Uterus (tissue), 4 donors: ENCODE data around the gene PCGF2. TPM values are rescaled to one million over a fixed set of nuclear protein-coding genes. Genes with fewer than 3 reads are reported as not detected.

Source experiments
- DNase-seq, 2 donors: peaks; one replicate each; pipeline ENCODE4 v3.0.0-alpha.2; 2019 to 2020
- H3K27ac ChIP-seq, 2 donors: fragments of 200-600 bp; sonication (generic); 1 replicate in 1 of 2; 2 replicates in 1 of 2; pipeline ENCODE4 v1.5.1; 2016 to 2018
- H3K27me3 ChIP-seq, 2 donors: fragments of 200-600 bp; sonication (generic); one replicate each; pipeline ENCODE4 v1.5.1; 2018 to 2019; ENCODE audit warnings: control low read depth in 1 of 2
- H3K36me3 ChIP-seq, 2 donors: fragments of 200-600 bp; sonication (generic); one replicate each; pipeline ENCODE4 v1.5.1; 2019; ENCODE audit warnings: control low read depth in 1 of 2
- H3K4me1 ChIP-seq, 2 donors: fragments of 200-600 bp; sonication (generic); one replicate each; pipeline ENCODE4 v1.5.1; 2018 to 2019; ENCODE audit warnings: control low read depth in 1 of 2
- H3K4me3 ChIP-seq, 2 donors: fragments of 200-600 bp; sonication (generic); 1 replicate in 1 of 2; 2 replicates in 1 of 2; pipeline ENCODE4 v1.5.1; 2018 to 2019; ENCODE audit warnings: mild to moderate bottlenecking in 1 of 2
- H3K9me3 ChIP-seq, 2 donors: fragments of 200-600 bp; sonication (generic); one replicate each; pipeline ENCODE4 v1.5.1; 2019; ENCODE audit warnings: control low read depth in 1 of 2
- CTCF ChIP-seq, 4 experiments: fragments of 200-600 bp in 2 of 4; fragments of 450-650 bp in 2 of 4; sonication (generic) in 2 of 4; IDR thresholded peaks; one replicate each; pipeline ENCODE4 v1.5.1; 2016 to 2019; ENCODE audit warnings: antibody characterized with exemption in 4 of 4, mild to moderate bottlenecking in 2 of 4, moderate library complexity in 1 of 4
- POLR2A ChIP-seq, 2 donors: fragments of 450-650 bp; IDR thresholded peaks; one replicate each; pipeline ENCODE4 v1.6.1; 2016; ENCODE audit warnings: antibody characterized with exemption in 2 of 2, mild to moderate bottlenecking in 1 of 2, moderate library complexity in 1 of 2
- intact Hi-C: fragments of 100-400 bp; cut with DNase I; formaldehyde crosslinking; loops from one replicate; pipeline ENCODE4 v1.15.1; 2023; ENCODE audit warnings: low total_unique reads
- total RNA-seq, 4 donors: library from RNA; depleted of rRNA in 3 of 4; stranded (reverse); fragments of >200 nt in 3 of 4; gene quantifications; one replicate each; pipeline versions ENCODE4 v1.1.0 to v1.2.4, GENCODE V29; 2014 to 2023
- donor health status: DM: yes; HTN: yes; CAD: no.

The PCGF2 gene
- total RNA-seq, 4 donors from 2014 or later, result 5.5 to 81.8 (median 16.2) TPM

- H3K36me3 ChIP-seq, result no peaks in the 10 kb centered on the region
These were observed 31.6 kb downstream of the PCGF2 start for GRCh38 chr17:38716368-38717005.

GRCh38 chr17:38715216-38715943 lies 32.8 kb downstream of the PCGF2 start:
- H3K27ac ChIP-seq, result no peak overlapping the region
- no peaks in the 10 kb centered on the region for H3K27me3 ChIP-seq
- intact Hi-C loops, result no loop called here
- no peak for DNase-seq
- no peaks in the 10 kb centered on the region for H3K36me3 ChIP-seq
- no peak overlapping the region for H3K4me3 ChIP-seq
- no peak for TF ChIP-seq CTCF (IDR thresholded peaks at IDR 0.05)
- TF ChIP-seq POLR2A (IDR thresholded peaks at IDR 0.05), result no peak
- no peaks in the 10 kb centered on the region for H3K9me3 ChIP-seq
- H3K4me1 ChIP-seq, result no peaks in the 10 kb centered on the region

More at GRCh38 chr17:38716368-38717005, 31.6 kb downstream of the PCGF2 start:
- DNase-seq, result no peak
- no peaks in the 10 kb centered on the region for H3K9me3 ChIP-seq
- no peak overlapping the region for H3K27ac ChIP-seq
- no peaks in the 10 kb centered on the region for H3K27me3 ChIP-seq
- H3K4me1 ChIP-seq, result no peaks in the 10 kb centered on the region
- H3K4me3 ChIP-seq, result no peak overlapping the region
- no peak for TF ChIP-seq POLR2A (IDR thresholded peaks at IDR 0.05)
- TF ChIP-seq CTCF (IDR thresholded peaks at IDR 0.05), result no peak
- intact Hi-C loops, result no loop called here

- H3K27ac ChIP-seq, result no peak overlapping the region
- DNase-seq, result no peak
- H3K36me3 ChIP-seq, result no peaks in the 10 kb centered on the region
- no peaks in the 10 kb centered on the region for H3K9me3 ChIP-seq
- no peaks in the 10 kb centered on the region for H3K27me3 ChIP-seq
- intact Hi-C loops, result no loop called here
- H3K4me3 ChIP-seq, result no peak overlapping the region
- no peaks in the 10 kb centered on the region for H3K4me1 ChIP-seq
- TF ChIP-seq POLR2A (IDR thresholded peaks at IDR 0.05) (no peak), CTCF (IDR thresholded peaks at IDR 0.05) (no peak)
These were observed 34.6 kb downstream of the PCGF2 start for GRCh38 chr17:38713456-38714075.

- TF ChIP-seq POLR2A (IDR thresholded peaks at IDR 0.05), result no peak
- no peak for TF ChIP-seq CTCF (IDR thresholded peaks at IDR 0.05)
- Histone ChIP-seq H3K36me3 (no peaks in the 10 kb centered on the region), H3K4me3 (no peak overlapping the region), H3K4me1 (no peaks in the 10 kb centered on the region), H3K27ac (no peak overlapping the region), H3K9me3 (no peaks in the 10 kb centered on the region), H3K27me3 (no peaks in the 10 kb centered on the region)
- intact Hi-C loops, result no loop called here
- DNase-seq, result no peak
These were observed 35.5 kb downstream of the PCGF2 start for GRCh38 chr17:38712593-38712992.
